Prostate gland (tissue), 2 donors: Measurements from ENCODE around the gene CEP295NL. TPM values are rescaled to one million over a fixed set of nuclear protein-coding genes. Genes with fewer than 3 reads are reported as not detected.
A peak's percentile ranks its signal among the peaks of the same experiment; 100 is the strongest.

ENCODE experiments used
- DNase-seq: peaks from one replicate; pipeline ENCODE4 v3.0.0-alpha.2; 2019; ENCODE audit warnings: low spot score
- H3K27ac ChIP-seq, 2 donors: fragments of 200-600 bp; sonication (generic); 2 replicates each; pipeline ENCODE4 v1.5.1; 2017 to 2019
- H3K27me3 ChIP-seq: fragments of 200-600 bp; sonication (generic); replicated peaks from 2 replicates; pipeline ENCODE4 v1.5.1; 2019; ENCODE audit not compliant: insufficient read depth
- H3K36me3 ChIP-seq, 2 donors: fragments of 200-600 bp; sonication (generic); 1 replicate in 1 of 2; 2 replicates in 1 of 2; pipeline versions ENCODE4 v1.5.1 to v1.8.1; 2017 to 2019
- H3K4me1 ChIP-seq: fragments of 200-600 bp; sonication (generic); replicated peaks from 2 replicates; pipeline ENCODE4 v1.5.1; 2019
- H3K4me3 ChIP-seq, 2 donors: fragments of 200-600 bp; sonication (generic); 2 replicates each; pipeline ENCODE4 v1.5.1; 2017 to 2019
- H3K9me3 ChIP-seq: fragments of 200-600 bp; sonication (generic); 2 replicates; pipeline ENCODE4 v1.5.1; 2017
- POLR2A ChIP-seq: fragments of 450-650 bp; IDR thresholded peaks from one replicate; pipeline ENCODE4 v1.6.1; 2016; ENCODE audit warnings: antibody characterized with exemption, mild to moderate bottlenecking
- POLR2AphosphoS5 ChIP-seq: sonication (generic); formaldehyde crosslinking; IDR thresholded peaks from one replicate; pipeline ENCODE4 v1.6.1; 2017; ENCODE audit warnings: antibody characterized with exemption
- WGBS: methylation state at CpG from one replicate; pipeline ENCODE4 v1.1.5; 2018; 5-methylcytosine and 5-hydroxymethylcytosine counted together
- intact Hi-C: fragments of 100-400 bp; cut with DNase I; formaldehyde crosslinking; loops from one replicate; pipeline ENCODE4 v1.14.2; 2022
- total RNA-seq, 2 donors: library from RNA; depleted of rRNA; stranded (reverse); fragments of >200 nt; gene quantifications; one replicate each; pipeline ENCODE4 v1.1.0, GENCODE V29; 2016
- TF ChIP-seq, protein P1 (sequence below), 4 experiments: fragments of 200-600 bp in 2 of 4; fragments of 450-650 bp in 2 of 4; sonication (generic) in 2 of 4; IDR thresholded peaks; 1 replicate in 3 of 4; 2 replicates in 1 of 4; pipeline ENCODE4 v1.5.1; 2016 to 2019; ENCODE audit warnings: antibody characterized with exemption in 4 of 4, mild to moderate bottlenecking in 2 of 4, moderate library complexity in 2 of 4

Gene CEP295NL
- total RNA-seq, 2 donors from 2014 or later, result 2.2 to 8.2 TPM

DNA sequence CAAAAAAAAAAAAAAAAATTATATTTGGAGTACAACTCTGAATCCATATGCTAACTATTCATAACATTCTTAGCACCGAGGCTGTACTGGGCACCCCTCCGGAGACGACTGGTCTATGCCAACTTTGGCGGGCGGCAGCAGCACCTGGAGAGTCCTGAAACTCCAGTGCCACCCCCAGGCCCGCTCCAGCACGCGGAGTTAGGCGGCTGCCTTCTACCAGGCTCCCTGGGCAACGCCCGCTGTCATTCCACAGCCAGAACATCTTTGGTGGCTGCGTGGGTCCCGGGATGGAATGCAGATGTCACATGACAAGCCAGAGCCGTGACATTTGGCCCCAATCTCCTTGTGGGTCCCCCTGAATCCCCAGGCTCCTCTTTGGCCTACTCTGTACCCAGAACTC, 16.0 kb upstream of the CEP295NL start:
- Histone ChIP-seq H3K4me1 (peaks cover 6% of the 10 kb centered on the region), H3K4me3 (no peak overlapping the region), H3K9me3 (no peaks in the 10 kb centered on the region), H3K36me3 (no peaks in the 10 kb centered on the region), H3K27ac (no peak overlapping the region), H3K27me3 (no peaks in the 10 kb centered on the region)
- DNase-seq, result no peak
- 56% methylated on average over 14 of the region's 14 CpGs for WGBS
- TF ChIP-seq, protein P1, sequence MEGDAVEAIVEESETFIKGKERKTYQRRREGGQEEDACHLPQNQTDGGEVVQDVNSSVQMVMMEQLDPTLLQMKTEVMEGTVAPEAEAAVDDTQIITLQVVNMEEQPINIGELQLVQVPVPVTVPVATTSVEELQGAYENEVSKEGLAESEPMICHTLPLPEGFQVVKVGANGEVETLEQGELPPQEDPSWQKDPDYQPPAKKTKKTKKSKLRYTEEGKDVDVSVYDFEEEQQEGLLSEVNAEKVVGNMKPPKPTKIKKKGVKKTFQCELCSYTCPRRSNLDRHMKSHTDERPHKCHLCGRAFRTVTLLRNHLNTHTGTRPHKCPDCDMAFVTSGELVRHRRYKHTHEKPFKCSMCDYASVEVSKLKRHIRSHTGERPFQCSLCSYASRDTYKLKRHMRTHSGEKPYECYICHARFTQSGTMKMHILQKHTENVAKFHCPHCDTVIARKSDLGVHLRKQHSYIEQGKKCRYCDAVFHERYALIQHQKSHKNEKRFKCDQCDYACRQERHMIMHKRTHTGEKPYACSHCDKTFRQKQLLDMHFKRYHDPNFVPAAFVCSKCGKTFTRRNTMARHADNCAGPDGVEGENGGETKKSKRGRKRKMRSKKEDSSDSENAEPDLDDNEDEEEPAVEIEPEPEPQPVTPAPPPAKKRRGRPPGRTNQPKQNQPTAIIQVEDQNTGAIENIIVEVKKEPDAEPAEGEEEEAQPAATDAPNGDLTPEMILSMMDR (IDR thresholded peaks at IDR 0.05), result no peak
- no peak for TF ChIP-seq POLR2AphosphoS5
- no peak for TF ChIP-seq POLR2A
- intact Hi-C loops, result no loop called here

DNA sequence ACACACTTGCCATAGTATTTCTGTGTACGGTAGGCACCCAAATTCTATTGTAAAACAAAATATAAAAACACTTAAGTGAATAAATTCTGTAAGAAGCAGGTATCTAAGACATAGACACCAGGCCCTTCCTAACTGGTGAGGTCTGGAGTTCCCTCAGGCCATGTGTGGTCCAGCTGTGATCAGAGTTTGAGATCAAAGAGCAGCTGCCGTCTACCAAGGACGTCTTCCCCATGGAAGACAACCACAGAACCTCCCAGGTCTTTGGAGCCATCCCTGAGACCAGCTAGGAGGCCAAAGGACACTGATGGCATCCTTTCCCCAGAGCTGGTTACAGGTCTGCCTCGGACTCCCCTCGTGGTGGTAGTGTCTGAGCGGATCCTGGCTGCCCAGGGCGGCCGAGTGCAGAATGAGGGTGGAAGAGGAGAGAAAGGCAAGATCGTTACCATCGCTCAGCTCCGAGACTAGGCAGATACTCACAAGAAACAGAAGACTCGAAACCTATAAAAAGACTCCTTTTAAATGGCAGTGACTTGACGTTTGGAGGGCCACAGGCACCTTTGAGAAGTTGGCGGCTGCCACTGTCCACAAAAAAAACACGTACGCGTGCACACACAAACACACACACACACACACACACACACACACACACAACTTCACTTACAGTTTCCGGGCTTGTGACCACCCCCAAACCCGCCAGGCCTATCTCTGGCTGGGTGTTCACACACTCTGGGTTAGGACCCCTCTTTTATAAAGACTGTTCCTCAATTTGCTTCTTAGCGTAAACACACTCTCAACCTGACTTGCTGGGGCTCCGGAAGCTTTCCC, 14.7 kb upstream of the CEP295NL start:
- TF ChIP-seq POLR2AphosphoS5 (no peak), POLR2A (no peak)
- TF ChIP-seq, protein P1 (IDR thresholded peaks at IDR 0.05), result no peak
- Histone ChIP-seq H3K4me1 (peaks cover 6% of the 10 kb centered on the region), H3K9me3 (no peaks in the 10 kb centered on the region), H3K4me3 (no peak overlapping the region), H3K27me3 (no peaks in the 10 kb centered on the region), H3K36me3 (no peaks in the 10 kb centered on the region), H3K27ac (no peak overlapping the region)
- WGBS, result 65% methylated on average over 21 of the region's 21 CpGs
- DNase-seq, result no peak
- intact Hi-C loops, result no loop called here

DNA sequence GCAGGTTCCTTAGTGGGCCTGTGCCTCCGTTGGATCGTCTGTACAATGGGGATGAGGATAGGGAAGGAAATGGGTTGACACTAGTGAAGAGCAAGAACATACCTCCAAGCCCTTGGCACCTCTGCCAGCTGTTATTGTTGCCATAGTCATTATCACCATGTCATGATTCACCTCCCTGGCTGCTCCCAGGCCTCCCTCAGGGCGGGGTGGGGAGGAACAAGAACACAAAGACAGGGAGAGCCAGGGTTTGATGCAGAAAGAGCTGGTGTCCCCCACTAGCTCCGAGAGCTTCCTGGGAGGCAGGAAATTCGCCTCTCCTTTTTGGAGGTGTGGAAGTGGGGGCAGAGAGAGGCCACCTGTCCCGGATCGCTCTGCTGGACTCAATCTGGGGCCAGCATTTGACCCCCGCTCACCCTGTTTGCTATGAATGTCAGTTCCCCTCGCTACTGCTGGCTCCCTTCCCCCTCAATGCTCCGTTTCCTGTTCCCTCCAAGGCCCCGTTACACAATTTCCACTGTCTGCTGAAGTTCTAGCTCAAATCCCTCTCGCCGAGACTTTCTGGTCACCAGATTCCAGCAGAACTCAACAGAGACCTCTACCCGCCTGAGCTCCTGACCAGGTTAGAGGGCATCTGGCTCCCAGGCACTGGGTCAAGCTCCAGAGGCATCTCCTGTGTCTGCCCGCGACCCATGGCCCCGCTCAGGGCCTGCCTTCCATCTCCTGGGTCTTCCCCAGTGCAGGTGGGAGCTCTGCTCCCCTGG, 13.1 kb upstream of the CEP295NL start:
- intact Hi-C loops, result no loop called here
- TF ChIP-seq POLR2A (no peak), POLR2AphosphoS5 (no peak)
- TF ChIP-seq, protein P1 (IDR thresholded peaks at IDR 0.05), result no peak
- WGBS, result 66% methylated on average over 17 of the region's 17 CpGs
- Histone ChIP-seq H3K27ac (peak overlapping the region; percentile 50 to 54), H3K36me3 (no peaks in the 10 kb centered on the region), H3K4me1 (peaks cover 2% of the 10 kb centered on the region), H3K9me3 (no peaks in the 10 kb centered on the region), H3K4me3 (no peak overlapping the region), H3K27me3 (no peaks in the 10 kb centered on the region)
- no peak for DNase-seq

DNA sequence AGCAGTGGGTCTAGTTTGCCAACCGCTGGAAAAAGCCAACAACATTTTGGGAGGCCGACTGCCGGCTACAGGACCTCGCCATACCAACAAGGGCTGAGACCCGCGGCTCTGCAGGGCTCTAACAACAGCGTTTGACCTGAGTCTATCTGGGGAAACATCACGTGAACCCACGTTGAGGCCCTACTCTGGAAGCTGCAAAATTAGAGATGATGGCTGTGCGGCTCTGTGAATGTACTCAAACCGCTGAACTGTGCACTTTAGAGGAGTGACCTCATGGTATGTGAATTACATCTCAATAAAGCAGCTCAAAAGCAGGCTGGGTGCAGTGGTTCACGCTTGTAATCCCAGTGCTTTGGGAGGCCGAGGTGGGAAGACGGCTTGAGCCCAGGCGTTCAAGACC, 10.1 kb upstream of the CEP295NL start:
- no peak for DNase-seq
- no peak overlapping the region for H3K4me3 ChIP-seq
- intact Hi-C loops, result no loop called here
- H3K4me1 ChIP-seq, result no peaks in the 10 kb centered on the region
- H3K36me3 ChIP-seq, result no peaks in the 10 kb centered on the region
- no peaks in the 10 kb centered on the region for H3K27me3 ChIP-seq
- TF ChIP-seq POLR2A (no peak), POLR2AphosphoS5 (no peak)
- TF ChIP-seq, protein P1 (IDR thresholded peaks at IDR 0.05), result no peak
- H3K9me3 ChIP-seq, result no peaks in the 10 kb centered on the region
- WGBS, result 88% methylated on average over 15 of the region's 15 CpGs
- no peak overlapping the region for H3K27ac ChIP-seq
